AG04450 (cell line): ENCODE data around the gene TMEM129. TPM values are rescaled to one million over a fixed set of nuclear protein-coding genes. Genes with fewer than 3 reads are reported as not detected.

ENCODE experiments used
- CTCF ChIA-PET: fragments of 300-600, 350-600 bp; formaldehyde crosslinking; extraction: SDS; loops from one replicate; lab custom pipeline; 2022; ENCODE audit warnings: antibody characterized with exemption, inconsistent platforms; lab: Charles Lee
- POLR2A ChIA-PET: fragments of 350-600 bp; formaldehyde crosslinking; extraction: SDS; loops from one replicate; lab custom pipeline; 2021; ENCODE audit warnings: antibody characterized with exemption, inconsistent platforms; lab: Yijun Ruan, JAX
- DNase-seq: peaks from one replicate; pipeline ENCODE4 v3.0.0-alpha.2; 2011; ENCODE audit warnings: low read depth, low spot score
- H3K27ac ChIP-seq: one replicate; pipeline ENCODE4 v1.5.1; 2012; ENCODE audit warnings: low read depth, low read length, control low read depth
- H3K27me3 ChIP-seq: one replicate; pipeline ENCODE4 v1.6.0; 2012; ENCODE audit warnings: low read length; ENCODE audit not compliant: control insufficient read depth, insufficient read depth
- H3K4me3 ChIP-seq: 2 replicates; pipeline ENCODE4 v1.5.1; 2011; ENCODE audit warnings: mild to moderate bottlenecking, low read depth, low read length, control low read depth
- H3K9me3 ChIP-seq: 2 replicates; pipeline ENCODE4 v1.5.1; 2012; ENCODE audit warnings: low read length; ENCODE audit not compliant: control insufficient read depth, insufficient read depth
- CTCF ChIP-seq: IDR thresholded peaks from 2 replicates; pipeline ENCODE4 v1.5.1; 2011; ENCODE audit warnings: low read depth, low read length, control low read depth, inconsistent platforms
- polyA plus RNA-seq: library from polyadenylated mRNA; depleted of rRNA; stranded (reverse); fragments of >200 nt; gene quantifications from 2 replicates; pipeline ENCODE4 v1.2.3, GENCODE V29; 2011

The TMEM129 gene
- polyA plus RNA-seq, 1 experiment: 13.1 TPM

GRCh38 chr4:1738410-1738809 is 17.3 kb upstream of the TMEM129 start:
- no peak for DNase-seq
- ChIA-PET POLR2A (no interaction called here), CTCF (interaction anchor here (1.4 kb wide), 1 partner anchor 12 kb away, joined by 6 read pairs; no protein-coding TSS in a partner anchor)
- Histone ChIP-seq H3K4me3 (no peak overlapping the region), H3K27me3 (no peaks in the 10 kb centered on the region), H3K9me3 (peaks cover 35% of the 10 kb centered on the region), H3K27ac (no peak overlapping the region)
- TF ChIP-seq CTCF: no peak

- CTCF ChIA-PET: interaction anchor here (0.6 to 1.4 kb wide), 2 partner anchors 11 to 54 kb away, joined by 6 to 7 read pairs; no protein-coding TSS in a partner anchor
- POLR2A ChIA-PET: no interaction called here
These were observed 16.5 kb upstream of the TMEM129 start for GRCh38 chr4:1737666-1738065.

GRCh38 chr4:1736812-1737211 is 15.7 kb upstream of the TMEM129 start:
- H3K9me3 ChIP-seq: peaks cover 35% of the 10 kb centered on the region
- no peak overlapping the region for H3K27ac ChIP-seq
- POLR2A ChIA-PET: no interaction called here
- CTCF ChIA-PET: interaction anchor here (1.2 to 2.0 kb wide), 2 partner anchors 10 to 11 kb away, joined by 3 to 8 read pairs; no protein-coding TSS in a partner anchor
- no peak for TF ChIP-seq CTCF
- no peak overlapping the region for H3K4me3 ChIP-seq
- DNase-seq: no peak
- no peaks in the 10 kb centered on the region for H3K27me3 ChIP-seq

More at GRCh38 chr4:1737666-1738065, 16.5 kb upstream of the TMEM129 start:
- DNase-seq: no peak
- H3K27me3 ChIP-seq: no peaks in the 10 kb centered on the region
- TF ChIP-seq CTCF: no peak
- H3K9me3 ChIP-seq: peaks cover 35% of the 10 kb centered on the region
- no peak overlapping the region for H3K27ac ChIP-seq
- H3K4me3 ChIP-seq: no peak overlapping the region

- Histone ChIP-seq H3K27ac (no peak overlapping the region), H3K27me3 (no peaks in the 10 kb centered on the region), H3K9me3 (peaks cover 35% of the 10 kb centered on the region), H3K4me3 (no peak overlapping the region)
- ChIA-PET CTCF (interaction anchor here (1.0 to 2.0 kb wide), 2 partner anchors 9 to 13 kb away, joined by 3 to 8 read pairs; no protein-coding TSS in a partner anchor), POLR2A (no interaction called here)
- no peak for TF ChIP-seq CTCF
- DNase-seq: no peak
These were observed 14.1 kb upstream of the TMEM129 start for GRCh38 chr4:1735215-1735614.

- no peak for TF ChIP-seq CTCF
- ChIA-PET CTCF (no interaction called here), POLR2A (no interaction called here)
- Histone ChIP-seq H3K4me3 (no peak overlapping the region), H3K27ac (no peak overlapping the region), H3K27me3 (no peaks in the 10 kb centered on the region), H3K9me3 (peaks cover 19% of the 10 kb centered on the region)
- DNase-seq: no peak
These were observed 11.8 kb upstream of the TMEM129 start for GRCh38 chr4:1732911-1733310.
